Measurements from ENCODE around the gene MRPL43.

Gene MRPL43

GRCh38 chr10:100942229-100942628 lies 45.1 kb downstream of the MRPL43 start:
- no peak overlapping the region for H3K4me3 ChIP-seq (replicated peaks in 1 of 2; ENCODE audit: low read depth in 2 of 2, low read length in 2 of 2)
- DNase-seq (ENCODE audit: low read depth in 2 of 2): no peak
- TF ChIP-seq CTCF (IDR thresholded peaks at IDR 0.05; ENCODE audit: low read depth, low read length): no peak

DNA sequence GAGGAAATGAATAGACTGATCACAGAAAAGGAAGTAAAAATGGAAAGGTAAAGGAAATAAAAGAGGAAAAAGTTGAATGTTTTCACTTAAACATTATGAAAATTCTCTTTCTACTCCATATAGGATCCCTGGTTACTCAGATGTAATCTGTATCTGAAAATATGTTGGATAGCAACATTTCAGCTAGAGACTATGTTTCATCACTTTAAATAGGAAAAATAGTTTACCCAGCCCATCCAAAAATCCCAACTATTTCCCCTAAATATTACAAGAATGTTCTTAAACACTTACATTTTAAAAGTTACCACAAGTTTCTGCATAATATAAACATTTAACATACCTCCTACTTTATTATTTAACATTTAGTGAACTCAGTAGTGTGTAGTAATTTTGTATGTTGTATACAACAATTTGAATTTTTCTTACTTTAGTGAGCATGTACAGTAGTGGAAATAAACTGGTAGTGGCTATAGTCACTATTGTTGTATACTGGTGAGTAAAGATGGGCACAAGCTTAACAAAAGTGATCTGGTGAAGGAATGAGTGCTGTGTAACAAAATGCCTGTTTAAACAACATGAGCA lies 47.4 kb downstream of the MRPL43 start:
- DNase-seq (ENCODE audit: low read depth in 2 of 2): no peak
- TF ChIP-seq CTCF (IDR thresholded peaks at IDR 0.05; ENCODE audit: low read depth, low read length): no peak
- no peak overlapping the region for H3K4me3 ChIP-seq (replicated peaks in 1 of 2; ENCODE audit: low read depth in 2 of 2, low read length in 2 of 2)
